C4-2B (cell line): Measurements from ENCODE around the gene SRP9.

Experiments used
- ZFX ChIP-seq: fragments of 450-650 bp; IDR thresholded peaks from 2 replicates; pipeline ENCODE4 v1.6.1; 2017
- TF ChIP-seq, protein P1 (sequence below): fragments of 450-650 bp; conservative IDR thresholded peaks from 2 replicates; pipeline ENCODE4 v1.5.1; 2017; ENCODE audit warnings: mild to moderate bottlenecking

DNA sequence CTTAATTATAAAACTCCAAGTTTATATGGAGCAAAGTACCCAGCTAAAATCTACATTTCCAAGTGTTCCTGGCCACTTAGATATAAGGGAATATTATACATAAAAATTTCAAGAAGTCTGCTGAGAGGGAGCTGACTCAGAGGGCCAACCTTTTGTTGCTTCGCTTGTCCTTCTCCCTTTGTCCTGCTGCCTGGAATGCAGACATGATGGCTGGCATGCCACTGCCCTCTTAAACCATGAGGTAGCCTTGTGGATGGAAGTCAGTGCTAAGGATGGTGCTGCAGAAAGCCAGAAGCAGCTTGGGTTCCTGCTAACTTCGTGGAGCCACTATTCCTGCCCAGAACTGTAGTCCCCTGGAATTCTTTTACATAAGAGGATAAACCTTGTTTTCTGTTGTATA lies 38.9 kb upstream of the SRP9 start:
- TF ChIP-seq, protein P1, sequence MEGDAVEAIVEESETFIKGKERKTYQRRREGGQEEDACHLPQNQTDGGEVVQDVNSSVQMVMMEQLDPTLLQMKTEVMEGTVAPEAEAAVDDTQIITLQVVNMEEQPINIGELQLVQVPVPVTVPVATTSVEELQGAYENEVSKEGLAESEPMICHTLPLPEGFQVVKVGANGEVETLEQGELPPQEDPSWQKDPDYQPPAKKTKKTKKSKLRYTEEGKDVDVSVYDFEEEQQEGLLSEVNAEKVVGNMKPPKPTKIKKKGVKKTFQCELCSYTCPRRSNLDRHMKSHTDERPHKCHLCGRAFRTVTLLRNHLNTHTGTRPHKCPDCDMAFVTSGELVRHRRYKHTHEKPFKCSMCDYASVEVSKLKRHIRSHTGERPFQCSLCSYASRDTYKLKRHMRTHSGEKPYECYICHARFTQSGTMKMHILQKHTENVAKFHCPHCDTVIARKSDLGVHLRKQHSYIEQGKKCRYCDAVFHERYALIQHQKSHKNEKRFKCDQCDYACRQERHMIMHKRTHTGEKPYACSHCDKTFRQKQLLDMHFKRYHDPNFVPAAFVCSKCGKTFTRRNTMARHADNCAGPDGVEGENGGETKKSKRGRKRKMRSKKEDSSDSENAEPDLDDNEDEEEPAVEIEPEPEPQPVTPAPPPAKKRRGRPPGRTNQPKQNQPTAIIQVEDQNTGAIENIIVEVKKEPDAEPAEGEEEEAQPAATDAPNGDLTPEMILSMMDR: no peak
- TF ChIP-seq ZFX: no peak
